ENCODE measurements around the gene OLFM2.
"Not testable (repeated sequence)": the region's sequence is repeated elsewhere in the genome, so short reads cannot be mapped to it uniquely, and the experiment has no call there.

Gene OLFM2

DNA sequence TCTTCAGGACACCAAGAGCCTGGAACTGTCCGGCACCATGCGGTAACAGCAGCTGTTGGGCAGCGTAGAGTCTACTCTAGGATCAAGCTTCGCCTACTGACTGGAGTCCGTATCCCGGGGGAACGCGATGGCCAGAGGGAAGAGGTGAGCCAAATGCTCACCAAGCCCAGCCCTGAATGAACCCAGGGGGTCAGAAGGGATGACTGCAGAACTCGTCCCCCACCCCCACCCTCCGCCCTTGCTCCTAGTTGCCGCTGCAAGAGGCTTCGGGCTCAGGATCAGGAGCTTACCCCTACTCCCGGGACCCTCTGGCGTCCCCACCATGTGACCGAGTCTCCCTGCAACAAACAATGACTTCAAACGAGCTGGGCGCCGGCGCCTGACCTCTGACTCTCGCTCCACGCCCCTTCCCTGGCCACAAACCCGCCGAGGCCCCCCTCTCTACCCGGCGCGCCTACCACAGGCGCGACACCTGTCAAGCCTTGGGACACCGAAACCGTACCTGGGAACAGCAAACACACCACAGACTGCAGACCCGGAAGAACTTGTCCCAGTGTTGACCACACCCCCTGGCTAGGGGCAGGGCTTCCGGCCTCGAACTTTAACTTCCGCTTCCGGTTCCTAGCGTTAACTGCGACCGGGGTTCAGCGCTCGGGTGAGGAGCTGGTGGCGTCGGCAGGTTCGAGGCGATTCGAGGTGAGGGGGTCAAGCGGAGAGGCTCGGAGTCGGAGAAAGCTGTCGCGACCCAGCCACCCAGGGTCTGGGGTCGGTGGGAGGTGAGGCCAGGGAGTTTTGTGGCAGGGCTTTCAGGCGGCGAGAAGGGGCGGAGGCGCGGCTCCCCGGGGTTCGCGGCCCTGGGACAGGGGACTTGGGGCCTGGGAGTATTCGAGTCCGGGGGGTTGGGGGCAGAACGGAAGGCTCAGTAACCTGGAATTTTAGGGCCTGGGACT lies 108.8 kb downstream of the OLFM2 start, which contains the start of gene UBL5:
Gene UBL5 (plus strand): TSS at position 630 of the 950 bp plus-strand sequence. CDS start 420 bp downstream, outside the sequence.
- peak; percentile 89 to 93 for DNase-seq

DNA sequence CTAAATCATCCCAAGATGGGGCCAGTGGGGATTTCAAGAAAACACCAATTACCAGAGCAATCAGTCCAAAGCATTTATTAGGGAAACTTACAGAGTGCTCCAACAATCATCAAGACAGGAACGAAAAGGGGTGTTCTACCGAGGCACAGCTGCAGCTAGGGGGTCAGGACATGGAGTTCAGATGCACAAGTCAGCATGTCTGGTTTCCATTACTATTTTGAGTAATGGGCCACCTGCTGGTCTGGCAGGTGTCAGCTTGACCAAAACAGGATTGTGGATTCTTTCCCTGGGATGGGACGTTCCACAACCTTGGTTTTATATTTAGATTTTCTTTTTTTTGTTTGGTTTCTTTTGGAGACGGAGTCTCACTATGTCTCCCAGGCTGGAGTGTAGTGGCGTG lies 112.5 kb downstream of the OLFM2 start:
- no peak for DNase-seq

GRCh38 chr19:9820034-9820433 lies 116.3 kb downstream of the OLFM2 start:
- not testable (repeated sequence) for DNase-seq

- DNase-seq = no peak
Observed at GRCh38 chr19:9819596-9819909, 116.8 kb downstream of the OLFM2 start.

DNA sequence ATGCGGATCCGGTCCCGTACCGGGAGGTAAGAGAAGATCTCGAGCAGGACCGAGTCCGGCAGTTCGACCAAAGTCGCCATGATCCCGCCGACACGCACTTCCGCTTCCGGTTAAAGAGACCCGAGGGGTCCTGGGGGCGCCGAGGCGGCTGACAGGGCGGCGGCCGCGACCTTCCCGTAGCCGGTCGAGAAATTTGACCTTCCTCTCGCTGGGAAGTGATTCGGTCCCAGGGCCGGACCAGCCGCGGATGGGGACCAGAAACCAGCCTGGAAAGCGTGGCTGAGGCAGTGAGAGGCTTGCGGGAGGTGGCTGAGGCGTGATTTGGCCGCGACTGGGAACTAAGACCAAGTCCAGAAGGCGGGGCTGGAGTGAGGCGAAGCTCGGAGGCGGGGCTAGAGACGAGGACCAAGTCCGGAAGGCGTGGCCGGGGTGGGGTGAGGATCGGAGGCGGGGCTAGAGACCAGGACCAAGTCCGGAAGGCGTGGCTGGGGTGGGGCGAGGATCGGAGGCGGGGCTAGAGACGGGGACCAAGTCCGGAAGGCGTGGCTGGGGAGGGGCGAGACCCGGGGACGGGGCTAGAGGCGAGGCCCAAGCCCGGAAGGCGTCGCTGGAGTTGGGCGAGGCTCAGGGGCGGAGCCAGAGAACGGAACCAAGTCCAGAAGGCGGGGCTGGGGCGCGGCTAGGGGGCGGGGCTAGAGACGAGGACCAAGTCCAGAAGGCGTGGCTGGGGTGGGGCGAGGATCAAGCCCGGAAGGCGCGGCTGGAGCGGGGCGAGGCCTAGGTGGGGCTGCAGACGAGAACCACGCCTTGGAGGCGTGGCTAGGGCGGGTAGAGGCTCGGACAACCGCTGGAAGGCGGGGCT lies 117.3 kb downstream of the OLFM2 start, which contains the start of gene FBXL12:
Gene FBXL12 (minus strand): TSS at position 346 of the 862 bp plus-strand sequence. CDS start 266 bp downstream, at position 80.
- peak; percentile 100 for DNase-seq

- no peak for DNase-seq
Observed at GRCh38 chr19:9818175-9818733, 118.1 kb downstream of the OLFM2 start.

DNA sequence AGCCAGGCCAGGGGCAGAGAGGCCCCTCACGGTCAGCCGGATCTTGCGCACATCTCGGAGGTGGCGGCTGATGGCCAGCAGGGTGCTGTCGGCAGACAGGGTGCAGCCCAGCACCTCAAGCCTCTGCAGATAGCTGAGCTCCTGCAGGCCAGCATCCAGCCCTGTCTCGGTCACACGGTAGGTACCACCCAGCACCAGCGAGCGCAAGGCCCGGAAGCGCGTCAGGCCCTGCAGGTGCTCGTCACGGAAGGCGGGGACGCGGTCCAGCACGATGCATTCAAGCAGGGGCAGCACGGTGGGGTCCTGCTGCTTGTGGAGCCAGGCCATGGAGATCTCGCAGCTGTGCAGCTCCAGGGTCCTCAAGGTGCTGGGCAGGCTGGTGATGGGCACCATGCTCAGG lies 125.2 kb downstream of the OLFM2 start:
- DNase-seq = no peak

DNA sequence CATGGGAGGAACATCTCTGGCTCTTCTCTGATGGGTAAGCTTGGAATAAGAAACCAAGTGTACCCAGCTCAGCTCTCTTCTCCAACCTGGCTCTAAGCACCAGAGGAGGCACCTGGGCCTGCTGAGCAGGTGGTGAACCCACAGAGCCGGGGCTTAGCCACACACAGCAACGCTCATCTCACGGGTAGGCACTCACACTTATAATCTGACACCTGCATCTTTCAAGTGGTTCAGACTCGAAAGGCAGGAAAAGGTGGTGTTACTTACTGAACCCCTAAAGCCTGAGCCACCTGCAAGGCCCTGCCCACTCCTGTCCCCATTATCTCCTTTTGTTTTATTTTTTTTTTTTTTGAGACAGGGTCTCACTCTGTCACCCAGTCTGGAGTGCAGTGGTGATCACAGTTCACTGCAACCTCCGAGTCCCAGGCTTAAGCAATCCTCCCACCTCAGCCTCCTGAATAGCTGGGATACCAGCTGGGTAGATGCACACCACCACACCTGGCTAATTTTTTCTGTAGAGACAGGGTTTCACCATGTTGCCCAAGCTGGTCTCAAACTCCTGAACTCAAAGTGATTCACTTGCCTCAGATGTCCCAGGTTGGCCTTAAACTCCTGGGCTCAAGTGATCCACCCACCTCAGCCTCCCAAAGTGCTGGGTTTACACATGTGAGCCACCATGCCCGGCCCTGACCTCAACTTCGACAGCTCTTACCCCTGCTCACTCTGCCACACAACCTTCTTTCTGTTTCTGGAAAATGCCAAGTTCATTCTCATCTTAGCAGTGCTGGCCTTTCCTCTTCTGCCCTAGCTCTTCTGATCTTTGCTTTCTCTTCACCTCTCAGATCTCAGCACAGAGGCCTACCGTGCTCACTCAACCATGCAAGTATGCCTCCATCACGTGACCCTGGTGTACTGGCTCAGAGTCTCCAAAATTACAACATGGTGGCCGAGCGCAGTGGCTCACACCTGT lies 127.2 kb downstream of the OLFM2 start:
- peak; percentile 38 to 67 for DNase-seq

DNA sequence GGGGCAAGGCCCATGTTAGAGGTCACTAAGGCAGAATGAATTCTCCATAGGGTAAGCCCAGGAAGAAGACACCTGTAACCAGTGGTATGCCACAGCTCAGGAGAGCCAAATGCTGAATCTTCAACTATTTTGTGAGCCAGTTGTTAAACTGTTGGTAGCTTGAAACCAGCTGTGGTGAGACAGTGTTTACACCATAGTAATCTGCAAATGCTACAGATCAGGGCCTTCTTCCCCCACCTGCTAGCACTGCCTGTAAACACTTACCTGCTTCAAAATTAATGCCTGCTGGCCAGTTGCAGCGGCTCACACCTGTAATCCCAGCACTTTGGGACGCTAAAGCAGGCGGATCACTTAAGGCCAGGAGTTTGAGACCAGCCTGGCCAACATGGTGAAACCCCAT lies 129.5 kb downstream of the OLFM2 start:
- no peak for DNase-seq

Data from CD4-positive, alpha-beta T cell treated with Interferon alpha-2 for 1 hour (primary cell).